A549 treated with AZD9567 at 1 μM for 4 hours (cell line): ENCODE results near the gene TP53TG5. TPM values are rescaled to one million over a fixed set of nuclear protein-coding genes. Genes with fewer than 3 reads are reported as not detected.

Experiments
- total RNA-seq: library from RNA; stranded (reverse); fragments of 200-300 nt; extraction: Qiagen RNA extraction; gene quantifications from 5 replicates; pipeline ENCODE4 v1.2.3, GENCODE V29; 2022; ENCODE audit not compliant: insufficient read depth

The TP53TG5 gene
- total RNA-seq = not detected in 5 replicates

GRCh38 chr20:45378191-45378590 is at the start of gene TP53TG5:
Gene TP53TG5 (minus strand): TSS chr20:45378325. CDS start chr20:45378236, 89 bp downstream.

GRCh38 chr20:45415822-45416637 is 37.9 kb upstream of the TP53TG5 start, which contains the start of gene PIGT:
Gene PIGT (plus strand): TSS chr20:45416141. CDS start chr20:45416157, 16 bp downstream.

GRCh38 chr20:45407783-45408645 is 29.9 kb upstream of the TP53TG5 start, which contains the start of gene DBNDD2:
Gene DBNDD2 (plus strand): TSS chr20:45408289. CDS start chr20:45408468, 179 bp downstream.

GRCh38 chr20:45362804-45363610 is 15.1 kb downstream of the TP53TG5 start, which contains the start of gene SYS1:
Gene SYS1 (plus strand): TSS chr20:45363156. CDS start chr20:45363532, 376 bp downstream.

GRCh38 chr20:45347936-45348778 is 30.0 kb downstream of the TP53TG5 start, which contains the start of gene SDC4:
Gene SDC4 (minus strand): TSS chr20:45348424. CDS start chr20:45348384, 40 bp downstream.

Other genes starting within 250 kb of the TP53TG5 start
- 1.8 to 3.8 TPM (median 2.3 TPM) in 4 of 5 replicates, not detected in the other for gene PI3, start 203.4 kb downstream of the TP53TG5 start, total RNA-seq
- not detected in 5 replicates for gene SEMG1, start 171.3 kb downstream of the TP53TG5 start, total RNA-seq
- gene SEMG2, start 157.0 kb downstream of the TP53TG5 start, total RNA-seq = not detected in 5 replicates
- gene SLPI, start 123.8 kb downstream of the TP53TG5 start, total RNA-seq = 8.8 to 15.1 TPM (median 14.7 TPM) in 5 replicates
- not detected in 5 replicates for gene RBPJL, start 71.5 kb downstream of the TP53TG5 start, total RNA-seq
- 0.12 to 0.21 TPM (median 0.14 TPM) in 4 of 5 replicates, not detected in the other for gene MATN4, start 70.0 kb downstream of the TP53TG5 start, total RNA-seq
- 94.1 to 126 TPM (median 107 TPM) in 5 replicates for gene SDC4, start 29.9 kb downstream of the TP53TG5 start, total RNA-seq
- gene SYS1, start 15.2 kb downstream of the TP53TG5 start, total RNA-seq = 29.3 to 33.6 TPM (median 30.5 TPM) in 5 replicates
- gene DBNDD2, start 30.0 kb upstream of the TP53TG5 start, total RNA-seq = 17.7 to 23.7 TPM (median 22.0 TPM) in 5 replicates
- 94.3 to 119 TPM (median 99.0 TPM) in 5 replicates for gene PIGT, start 37.8 kb upstream of the TP53TG5 start, total RNA-seq
- 0.71 TPM in 1 of 5 replicates, not detected in the others for gene WFDC2, start 91.4 kb upstream of the TP53TG5 start, total RNA-seq
- not detected in 5 replicates for gene SPINT3, start 137.3 kb upstream of the TP53TG5 start, total RNA-seq
- gene WFDC6, start 161.2 kb upstream of the TP53TG5 start, total RNA-seq = not detected in 5 replicates
- gene EPPIN, start 169.1 kb upstream of the TP53TG5 start, total RNA-seq = not detected in 5 replicates
- not detected in 5 replicates for gene WFDC8, start 201.0 kb upstream of the TP53TG5 start, total RNA-seq